MM.1S (cell line): Measurements from ENCODE around the gene TP53TG5.

ENCODE experiments used
- DNase-seq: peaks from one replicate; pipeline ENCODE4 v3.0.0-alpha.2; 2015
- H2AFZ ChIP-seq: fragments of 300-600 bp; sonication (generic); 2 replicates; pipeline ENCODE4 v1.6.0; 2016; ENCODE audit warnings: antibody characterized with exemption, low read length
- H3F3A ChIP-seq: fragments of 300-600 bp; sonication (generic); 2 replicates; pipeline ENCODE4 v1.6.1; 2016; ENCODE audit warnings: mild to moderate bottlenecking, antibody characterized with exemption, low read length, moderate library complexity, mixed read lengths; ENCODE audit not compliant: insufficient read depth
- H3K27ac ChIP-seq: fragments of 300-600 bp; sonication (generic); 2 replicates; pipeline ENCODE4 v1.5.1; 2016; ENCODE audit warnings: mild to moderate bottlenecking, low read length
- H3K27me3 ChIP-seq: fragments of 300-600 bp; sonication (generic); replicated peaks from 2 replicates; pipeline ENCODE4 v1.6.0; 2016; ENCODE audit warnings: low read length; ENCODE audit not compliant: insufficient read depth
- H3K36me3 ChIP-seq: fragments of 300-600 bp; sonication (generic); replicated peaks from 2 replicates; pipeline ENCODE4 v1.6.1; 2016; ENCODE audit warnings: mild to moderate bottlenecking, low read length, mixed read lengths; ENCODE audit not compliant: insufficient read depth
- H3K4me1 ChIP-seq: fragments of 300-600 bp; sonication (generic); 2 replicates; pipeline ENCODE4 v1.6.1; 2016; ENCODE audit warnings: low read length, mixed read lengths
- H3K4me2 ChIP-seq: fragments of 300-600 bp; sonication (generic); 2 replicates; pipeline ENCODE4 v1.6.0; 2016; ENCODE audit warnings: low read depth, low read length
- H3K4me3 ChIP-seq: fragments of 300-600 bp; sonication (generic); 2 replicates; pipeline ENCODE4 v1.5.1; 2016; ENCODE audit warnings: low read length, mixed read lengths
- H3K79me2 ChIP-seq: fragments of 300-600 bp; sonication (generic); 2 replicates; pipeline ENCODE4 v1.6.1; 2016; ENCODE audit warnings: mixed run types, low read length, mixed read lengths
- H3K9ac ChIP-seq: fragments of 300-600 bp; sonication (generic); 2 replicates; pipeline ENCODE4 v1.6.1; 2016; ENCODE audit warnings: low read length, mixed read lengths
- H3K9me2 ChIP-seq: fragments of 300-600 bp; sonication (generic); replicated peaks from 2 replicates; pipeline ENCODE4 v1.6.1; 2016; ENCODE audit warnings: mild to moderate bottlenecking, low read length, mixed read lengths; ENCODE audit not compliant: insufficient read depth
- H3K9me3 ChIP-seq: fragments of 300-600 bp; sonication (generic); replicated peaks from 2 replicates; pipeline ENCODE4 v1.6.1; 2016; ENCODE audit warnings: mild to moderate bottlenecking, low read length, mixed read lengths; ENCODE audit not compliant: insufficient read depth
- H4K20me1 ChIP-seq: fragments of 300-600 bp; sonication (generic); 2 replicates; pipeline ENCODE4 v1.6.1; 2016; ENCODE audit warnings: mild to moderate bottlenecking, low read length, moderate library complexity, mixed read lengths; ENCODE audit not compliant: insufficient read depth
- CTCF ChIP-seq: fragments of 300-600 bp; sonication (generic); IDR thresholded peaks from 2 replicates; pipeline ENCODE4 v1.5.1; 2016; ENCODE audit warnings: antibody characterized with exemption, low read length, mixed read lengths
- EZH2 ChIP-seq: fragments of 300-600 bp; sonication (generic); optimal IDR thresholded peaks from 2 replicates; pipeline ENCODE3; 2017; ENCODE audit warnings: low read depth, mild to moderate bottlenecking, antibody characterized with exemption, low read length, mixed read lengths
- EZH2phosphoT487 ChIP-seq: fragments of 300-600 bp; sonication (generic); IDR thresholded peaks from 2 replicates; pipeline ENCODE4 v1.6.1; 2018; ENCODE audit warnings: antibody characterized with exemption, low read length

Gene TP53TG5

DNA sequence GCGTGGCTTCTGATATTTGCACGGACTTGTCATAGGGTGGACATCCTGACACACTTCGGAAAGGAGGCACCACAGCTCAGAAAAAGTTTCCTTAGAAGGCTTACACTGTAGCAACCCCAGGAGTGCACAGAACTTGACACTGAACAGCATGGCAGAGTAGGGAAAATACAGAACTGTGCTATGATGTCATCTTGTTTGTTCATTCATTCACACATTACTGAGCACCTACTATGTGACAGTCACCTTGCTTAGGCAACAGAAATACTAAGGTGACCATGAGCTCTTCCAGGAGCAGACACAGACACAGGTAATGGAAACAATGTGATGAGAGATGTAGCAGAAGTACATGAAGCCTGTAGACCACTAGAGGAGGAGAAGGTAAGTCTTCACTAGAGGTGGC is 35.4 kb upstream of the TP53TG5 start:
- no peak for DNase-seq
- H2AFZ ChIP-seq, result no peak overlapping the region

DNA sequence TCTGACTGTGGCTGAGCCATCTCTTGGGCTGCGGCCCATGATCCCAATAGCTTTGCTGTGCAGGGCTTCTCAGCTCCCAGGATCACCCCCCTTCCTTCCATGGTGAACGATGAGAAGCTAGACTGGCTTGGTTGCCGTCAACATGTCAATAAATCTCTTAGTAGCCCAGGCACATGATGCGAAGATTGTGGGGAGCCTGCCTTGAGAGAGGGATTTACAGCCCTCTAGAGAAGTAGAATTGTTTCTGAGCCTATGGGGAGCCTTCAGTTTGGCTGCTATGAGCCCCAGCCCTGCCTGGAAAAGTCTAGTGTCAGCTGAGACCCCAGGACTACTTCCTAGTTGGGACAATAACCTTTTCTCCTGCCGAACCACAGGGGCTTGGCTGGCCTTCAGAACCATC is 34.5 kb upstream of the TP53TG5 start:
- DNase-seq, result no peak
- no peaks in the 10 kb centered on the region for H3K9me2 ChIP-seq
- H3K4me3 ChIP-seq, result no peak overlapping the region
- H3F3A ChIP-seq, result no peaks in the 10 kb centered on the region
- no peak overlapping the region for H2AFZ ChIP-seq
- H3K4me2 ChIP-seq, result no peak overlapping the region
- peaks cover 16% of the 10 kb centered on the region for H3K4me1 ChIP-seq
- H3K27me3 ChIP-seq, result no peaks in the 10 kb centered on the region
- no peaks in the 10 kb centered on the region for H3K36me3 ChIP-seq
- no peak overlapping the region for H3K9ac ChIP-seq
- no peaks in the 10 kb centered on the region for H3K9me3 ChIP-seq
- H3K27ac ChIP-seq, result no peak overlapping the region
- TF ChIP-seq CTCF, result no peak
- no peak for TF ChIP-seq EZH2phosphoT487
- TF ChIP-seq EZH2, result no peak
- H3K79me2 ChIP-seq, result peaks cover 21% of the 10 kb centered on the region
- no peaks in the 10 kb centered on the region for H4K20me1 ChIP-seq

More for the DNA sequence above, 35.4 kb upstream of the TP53TG5 start:
- Histone ChIP-seq H3F3A (no peaks in the 10 kb centered on the region), H3K9me3 (no peaks in the 10 kb centered on the region), H3K9me2 (no peaks in the 10 kb centered on the region), H3K9ac (no peak overlapping the region), H3K27me3 (no peaks in the 10 kb centered on the region), H3K4me3 (no peak overlapping the region), H3K4me1 (peaks cover 16% of the 10 kb centered on the region), H3K36me3 (no peaks in the 10 kb centered on the region), H3K79me2 (peaks cover 29% of the 10 kb centered on the region), H3K4me2 (no peak overlapping the region), H3K27ac (no peak overlapping the region), H4K20me1 (no peaks in the 10 kb centered on the region)
- no peak for TF ChIP-seq CTCF
- TF ChIP-seq EZH2, result no peak
- TF ChIP-seq EZH2phosphoT487, result no peak

- no peak for DNase-seq
- Histone ChIP-seq H3K4me1 (peaks cover 7% of the 10 kb centered on the region), H3K9ac (no peak overlapping the region), H3K9me2 (no peaks in the 10 kb centered on the region), H3K27me3 (peaks cover 3% of the 10 kb centered on the region; the same call in 1 of the 2 replicates), H4K20me1 (no peaks in the 10 kb centered on the region), H3K4me3 (no peak overlapping the region), H2AFZ (no peak overlapping the region), H3K27ac (no peak overlapping the region), H3F3A (no peaks in the 10 kb centered on the region), H3K9me3 (no peaks in the 10 kb centered on the region), H3K4me2 (no peak overlapping the region), H3K79me2 (peaks cover 3% of the 10 kb centered on the region), H3K36me3 (no peaks in the 10 kb centered on the region)
- TF ChIP-seq EZH2 (no peak), EZH2phosphoT487 (no peak), CTCF (no peak)
Observed at GRCh38 chr20:45410887-45411286, 32.8 kb upstream of the TP53TG5 start.
